Activated T-cell treated with anti-CD3 and anti-CD28 coated beads, Interleukin-2, amount 50 U/mL, for 1 hour (primary cell): Measurements from ENCODE around the gene NDUFAF7.
"Not testable (repeated sequence)": the region's sequence is repeated elsewhere in the genome, so short reads cannot be mapped to it uniquely, and the experiment has no call there.

ENCODE experiments used
- DNase-seq: peaks from one replicate; pipeline ENCODE4 v3.0.0-alpha.2; 2020

NDUFAF7 gene, protein sequence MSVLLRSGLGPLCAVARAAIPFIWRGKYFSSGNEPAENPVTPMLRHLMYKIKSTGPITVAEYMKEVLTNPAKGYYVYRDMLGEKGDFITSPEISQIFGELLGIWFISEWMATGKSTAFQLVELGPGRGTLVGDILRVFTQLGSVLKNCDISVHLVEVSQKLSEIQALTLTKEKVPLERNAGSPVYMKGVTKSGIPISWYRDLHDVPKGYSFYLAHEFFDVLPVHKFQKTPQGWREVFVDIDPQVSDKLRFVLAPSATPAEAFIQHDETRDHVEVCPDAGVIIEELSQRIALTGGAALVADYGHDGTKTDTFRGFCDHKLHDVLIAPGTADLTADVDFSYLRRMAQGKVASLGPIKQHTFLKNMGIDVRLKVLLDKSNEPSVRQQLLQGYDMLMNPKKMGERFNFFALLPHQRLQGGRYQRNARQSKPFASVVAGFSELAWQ

DNA sequence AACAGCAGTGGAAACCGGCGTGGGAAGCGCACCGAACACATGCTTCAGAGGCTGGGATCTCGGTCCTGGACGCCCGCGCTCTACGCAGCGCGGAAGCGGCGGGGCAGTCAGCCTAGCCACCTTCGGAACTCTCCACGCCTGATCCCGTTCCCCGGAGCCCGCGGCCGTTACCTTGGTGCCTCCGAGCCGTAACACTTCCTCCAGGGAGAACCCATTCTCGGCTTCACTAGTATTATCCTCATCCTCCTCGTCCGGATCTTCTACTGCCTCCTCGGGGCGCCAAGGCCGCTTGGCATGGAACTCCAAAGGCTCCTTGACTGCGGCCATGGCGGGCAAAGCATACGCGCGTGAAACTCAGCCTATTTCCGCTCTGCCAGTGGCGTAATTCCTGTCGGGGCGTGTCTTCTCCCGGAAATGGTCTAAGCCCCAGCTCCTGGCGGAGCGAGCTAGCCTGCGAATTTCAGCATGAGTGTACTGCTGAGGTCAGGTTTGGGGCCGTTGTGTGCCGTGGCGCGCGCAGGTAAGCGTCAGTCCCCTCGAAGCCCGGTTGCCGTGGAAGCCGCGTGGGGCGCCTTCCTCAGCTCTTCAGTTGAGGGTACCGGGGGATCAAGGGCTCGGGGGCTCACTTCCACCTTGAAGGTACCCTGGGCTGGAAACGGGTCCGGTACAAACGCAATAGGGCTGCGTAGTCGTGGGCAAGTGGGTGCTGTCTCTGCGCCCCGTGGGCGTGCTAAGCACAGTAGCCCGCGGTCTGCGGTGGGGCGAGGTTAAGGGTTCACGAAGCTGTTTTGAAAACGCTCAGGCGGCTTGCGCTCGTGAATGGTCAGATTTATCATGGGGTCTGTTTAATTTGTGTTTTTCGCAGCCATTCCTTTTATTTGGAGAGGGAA, at the start of gene NDUFAF7, which contains the start of gene CEBPZ:
NDUFAF7 (plus strand) TSS at position 418 of the 890 bp plus-strand sequence; CDS start at position 466, 48 bp downstream.
CEBPZ (minus strand) TSS at position 356 of the 890 bp plus-strand sequence; CDS start at position 327, 29 bp downstream.
- peak; percentile 85 for DNase-seq

- DNase-seq = no peak
Observed at GRCh38 chr2:37181726-37182684, 49.5 kb upstream of the NDUFAF7 start.

- no peak for DNase-seq
Observed at GRCh38 chr2:37188570-37188969, 42.9 kb upstream of the NDUFAF7 start, which contains the start of gene SULT6B1. SULT6B1 (minus strand) TSS chr2:37188670; CDS start chr2:37188640, 30 bp downstream.

DNA sequence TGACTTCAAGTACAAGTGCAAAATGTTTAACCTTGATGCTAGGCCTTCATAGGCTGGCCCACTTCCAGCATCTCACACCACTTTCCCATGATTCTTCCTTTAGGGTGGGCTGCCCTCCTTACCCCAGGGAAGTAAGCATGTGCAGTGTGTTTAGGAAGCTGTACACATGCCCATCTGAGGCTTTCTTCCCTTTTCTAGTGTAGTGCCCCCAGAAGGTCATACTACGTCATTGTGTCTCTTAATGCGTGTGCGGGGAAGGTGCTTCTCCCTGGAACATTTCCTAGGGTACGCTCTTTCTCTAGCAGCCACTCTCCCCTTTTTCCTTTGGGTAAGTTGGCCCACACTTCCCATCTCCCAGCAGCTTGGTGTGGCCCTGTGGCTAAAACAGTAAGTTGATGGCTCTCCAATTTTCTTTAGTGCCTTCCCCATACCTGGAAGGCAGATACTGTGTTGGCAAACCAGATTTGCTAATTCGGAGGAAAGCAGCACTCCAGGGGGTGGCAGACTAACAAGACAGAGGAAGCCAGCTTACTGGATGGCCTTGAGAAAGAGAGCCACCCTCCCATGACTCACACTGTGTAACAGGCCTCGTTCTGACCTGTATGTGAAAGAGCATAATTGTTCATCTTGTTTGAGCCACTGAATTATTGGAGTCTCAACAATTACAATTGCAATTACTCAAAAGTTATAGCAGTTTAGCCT, 41.9 kb upstream of the NDUFAF7 start:
- no peak for DNase-seq

DNA sequence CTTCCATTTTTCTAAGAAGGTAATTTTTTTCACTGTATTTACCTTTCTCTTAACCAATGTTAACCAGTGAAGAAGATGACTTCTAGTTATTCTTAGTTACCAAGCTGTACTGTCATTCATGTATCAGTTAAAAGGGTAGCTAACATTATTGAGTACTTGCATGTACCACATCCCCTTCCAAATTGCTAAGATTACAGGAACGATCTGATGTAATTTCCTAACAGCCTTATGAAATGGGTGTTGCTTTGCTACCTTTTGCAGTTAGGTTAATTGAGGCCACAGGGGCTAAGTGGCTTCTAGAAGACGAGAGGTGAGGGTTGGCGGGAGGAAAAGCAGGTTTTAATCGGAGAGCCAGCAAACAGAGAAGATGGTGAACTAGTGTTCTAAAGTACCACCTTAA, 41.2 kb upstream of the NDUFAF7 start:
- no peak for DNase-seq

- DNase-seq = no peak
Observed at GRCh38 chr2:37191253-37191652, 40.2 kb upstream of the NDUFAF7 start.

- no peak for DNase-seq
Observed at GRCh38 chr2:37191747-37192146, 39.7 kb upstream of the NDUFAF7 start.

DNA sequence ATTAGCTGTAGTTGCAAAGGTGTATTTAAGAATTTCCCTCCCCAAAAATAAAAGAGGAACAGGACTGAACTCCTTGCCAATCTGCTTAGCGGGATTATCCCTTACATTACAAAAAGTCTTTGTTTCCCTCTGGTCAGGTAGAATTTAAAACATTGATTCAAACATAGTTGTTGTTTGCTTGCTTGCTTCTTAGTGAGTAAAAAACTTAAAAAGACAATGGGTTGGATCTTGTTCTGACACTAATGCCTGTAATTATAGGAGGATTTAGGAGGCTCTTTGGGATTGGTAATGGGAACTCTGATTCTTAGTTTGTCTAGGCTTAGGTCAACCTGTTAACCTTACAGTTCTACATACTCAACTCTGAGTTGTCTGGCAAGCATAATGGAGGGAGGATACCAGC, 38.9 kb upstream of the NDUFAF7 start:
- no peak for DNase-seq

- not testable (repeated sequence) for DNase-seq
Observed at GRCh38 chr2:37195862-37196319, 35.6 kb upstream of the NDUFAF7 start.

DNA sequence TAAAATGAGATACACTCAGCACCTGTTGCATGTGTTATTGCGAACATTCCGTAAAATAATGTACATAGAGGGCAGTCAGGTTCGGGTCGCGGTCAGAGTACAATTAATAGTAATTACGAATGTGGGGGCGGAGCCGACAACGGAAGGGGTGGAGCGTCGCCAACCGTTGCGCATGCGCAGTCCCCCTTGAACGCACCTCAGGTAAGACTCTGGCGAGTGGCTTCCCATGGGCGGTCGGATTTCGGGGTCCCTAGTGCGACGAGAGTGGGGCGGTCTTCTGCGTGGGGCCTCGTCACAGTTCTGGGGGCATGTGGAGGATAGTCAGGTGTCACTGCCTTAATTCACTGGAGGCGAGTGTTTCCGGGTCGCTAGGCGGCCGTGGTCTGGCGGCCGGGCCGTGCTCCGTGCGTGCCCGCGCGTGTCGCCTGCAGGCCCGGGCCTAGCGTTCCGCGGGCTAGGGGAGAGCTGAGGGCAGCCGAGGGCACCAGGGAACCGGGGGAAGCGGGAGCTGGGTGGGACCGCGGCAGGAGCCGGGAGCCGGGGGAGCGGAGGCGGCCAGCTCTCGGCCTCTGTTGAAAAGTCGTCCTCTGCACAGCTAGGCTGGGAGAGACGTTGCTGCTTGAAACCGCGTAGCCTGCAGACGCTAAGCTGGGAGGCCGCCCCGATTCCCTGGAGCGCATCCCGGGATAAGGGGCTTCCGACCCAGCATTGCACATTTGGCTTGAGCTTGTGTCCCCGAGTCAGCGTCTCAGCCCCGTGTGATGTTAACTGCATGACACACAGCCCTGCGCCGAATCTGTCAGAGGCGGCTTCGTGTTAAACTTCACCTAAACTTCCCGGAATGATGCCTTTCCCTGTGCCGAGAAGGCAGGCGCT, 34.9 kb upstream of the NDUFAF7 start, which contains the start of gene CEBPZOS:
CEBPZOS (plus strand) TSS at position 177 of the 876 bp plus-strand sequence. CDS start 3,209 bp downstream, outside the sequence.
- DNase-seq = peak; percentile 94

DNA sequence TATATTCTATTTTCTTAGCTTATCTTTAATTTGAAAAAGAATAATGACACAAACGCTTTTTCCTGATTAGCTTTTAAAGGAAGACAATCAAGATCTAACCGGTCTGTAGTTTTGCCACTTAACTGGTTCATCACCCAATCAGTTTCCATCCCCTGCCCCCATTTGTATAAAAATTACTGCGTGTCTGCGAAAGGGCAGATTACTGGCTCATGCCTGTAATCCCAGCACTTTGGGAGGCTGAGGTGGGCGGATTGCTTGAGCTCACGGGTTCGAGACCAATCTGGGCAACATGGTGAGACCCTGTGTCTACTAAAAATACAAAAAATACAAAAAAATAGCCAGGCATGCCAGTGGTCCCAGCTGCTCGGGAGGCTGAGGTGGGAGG, 32.8 kb upstream of the NDUFAF7 start:
- DNase-seq = no peak

DNA sequence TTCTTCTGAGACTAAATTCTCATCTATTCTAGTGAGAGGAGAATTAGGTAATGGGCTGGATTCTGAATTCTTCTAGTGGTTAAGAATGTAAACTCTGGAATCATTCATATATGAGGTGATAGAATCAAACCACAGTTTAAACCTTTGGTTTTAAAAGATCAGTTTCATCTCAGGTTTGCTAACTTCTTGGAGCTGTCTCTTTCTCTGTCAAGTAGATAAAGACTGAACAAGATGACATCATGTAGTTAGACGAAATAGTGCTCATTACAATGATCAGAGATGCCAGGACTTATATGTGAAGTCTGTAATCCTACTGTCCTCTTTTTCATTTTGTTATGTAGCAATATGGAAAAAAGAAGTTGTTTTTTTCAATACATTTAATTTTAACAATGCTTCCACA, 30.2 kb upstream of the NDUFAF7 start:
- no peak for DNase-seq

- no peak for DNase-seq
Observed at GRCh38 chr2:37201766-37202165, 29.7 kb upstream of the NDUFAF7 start.

DNA sequence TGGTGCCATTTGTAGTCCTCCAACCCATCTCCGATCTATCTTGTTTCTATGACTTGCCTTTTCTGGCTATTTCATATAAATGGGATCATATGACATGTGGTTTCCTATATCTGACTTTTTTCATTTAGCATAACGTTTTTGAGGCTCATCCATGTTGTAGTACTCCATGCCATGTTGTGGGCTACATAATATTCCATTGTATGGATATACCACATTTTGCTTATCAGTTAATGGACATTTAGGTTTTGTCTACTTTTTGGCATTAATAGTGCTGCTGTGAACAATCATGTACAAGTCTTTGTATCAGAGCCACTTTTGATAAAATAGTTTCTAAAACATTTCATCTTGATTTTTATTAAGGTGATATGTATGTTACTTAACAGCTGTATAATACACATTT, 27.8 kb upstream of the NDUFAF7 start:
- no peak for DNase-seq

- DNase-seq = not testable (repeated sequence)
Observed at GRCh38 chr2:37205071-37205661, 26.3 kb upstream of the NDUFAF7 start.

GRCh38 chr2:37205689-37206341, 25.6 kb upstream of the NDUFAF7 start:
- DNase-seq = no peak

DNA sequence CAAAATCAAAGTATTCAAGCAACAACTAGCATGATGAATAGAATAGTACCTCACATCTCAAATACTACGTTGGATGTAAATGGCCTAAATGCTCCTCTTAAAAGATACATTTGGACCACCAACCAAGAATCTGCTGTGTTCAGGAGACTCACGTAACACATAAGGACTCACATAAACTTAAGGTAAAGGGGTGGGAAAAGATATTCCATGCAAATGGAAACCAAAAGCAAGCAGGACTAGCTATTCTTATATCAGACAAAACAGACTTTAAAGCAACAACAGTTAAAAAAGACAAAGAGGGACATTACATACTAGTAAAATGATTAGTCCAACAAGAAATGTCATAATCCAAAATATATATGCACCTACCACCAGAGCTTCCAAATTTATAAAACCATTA, 24.7 kb upstream of the NDUFAF7 start:
- not testable (repeated sequence) for DNase-seq

DNA sequence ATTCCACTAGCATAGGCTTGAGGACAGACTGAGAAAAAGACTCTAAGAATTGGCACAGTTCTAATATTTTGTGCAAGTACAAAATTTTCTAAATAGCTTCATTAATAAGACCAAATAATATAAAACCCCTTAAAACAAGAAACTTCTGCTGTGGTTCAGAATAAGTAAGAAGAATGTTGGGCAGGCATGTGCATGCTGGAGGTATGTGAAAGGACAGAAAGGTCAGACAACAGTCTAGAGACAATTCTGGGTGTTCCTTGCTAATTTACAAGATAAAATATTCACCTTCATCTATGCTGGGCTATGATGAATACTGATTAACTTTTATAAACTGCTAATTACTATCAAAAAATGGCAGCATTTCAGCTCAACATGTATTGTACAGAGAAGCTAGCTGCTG, 20.2 kb upstream of the NDUFAF7 start:
- DNase-seq = no peak

DNA sequence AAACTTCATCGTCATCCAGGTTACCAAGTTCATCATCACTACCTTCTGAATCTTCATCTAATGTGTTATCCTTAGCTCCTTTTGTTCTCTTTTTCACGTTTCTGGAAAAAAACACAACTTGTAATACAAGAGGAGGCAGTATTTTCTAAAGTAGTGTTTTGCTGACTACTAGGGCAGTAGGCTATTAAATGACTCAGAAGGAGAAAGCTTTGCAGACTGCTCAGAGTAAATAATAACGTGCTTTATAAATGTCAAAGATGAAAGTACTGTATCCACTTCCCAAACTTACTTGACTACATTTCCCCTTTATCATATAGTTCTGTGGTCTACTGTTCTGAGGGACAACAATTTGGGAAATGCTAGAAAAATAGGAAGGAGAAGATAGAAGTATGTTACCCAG, 19.5 kb upstream of the NDUFAF7 start:
- DNase-seq = no peak
